NCI-H2107 treated with DMSO at 0.1 percent for 48 hours (cell line): ENCODE results near the gene OAS2.
"Not testable (repeated sequence)": the region's sequence is repeated elsewhere in the genome, so short reads cannot be mapped to it uniquely, and the experiment has no call there.

ENCODE experiments used
- DNase-seq: peaks from one replicate; lab custom pipeline; 2025; ENCODE audit not compliant: unreplicated experiment; lab: John Stamatoyannopoulos, UW

The OAS2 gene

DNA sequence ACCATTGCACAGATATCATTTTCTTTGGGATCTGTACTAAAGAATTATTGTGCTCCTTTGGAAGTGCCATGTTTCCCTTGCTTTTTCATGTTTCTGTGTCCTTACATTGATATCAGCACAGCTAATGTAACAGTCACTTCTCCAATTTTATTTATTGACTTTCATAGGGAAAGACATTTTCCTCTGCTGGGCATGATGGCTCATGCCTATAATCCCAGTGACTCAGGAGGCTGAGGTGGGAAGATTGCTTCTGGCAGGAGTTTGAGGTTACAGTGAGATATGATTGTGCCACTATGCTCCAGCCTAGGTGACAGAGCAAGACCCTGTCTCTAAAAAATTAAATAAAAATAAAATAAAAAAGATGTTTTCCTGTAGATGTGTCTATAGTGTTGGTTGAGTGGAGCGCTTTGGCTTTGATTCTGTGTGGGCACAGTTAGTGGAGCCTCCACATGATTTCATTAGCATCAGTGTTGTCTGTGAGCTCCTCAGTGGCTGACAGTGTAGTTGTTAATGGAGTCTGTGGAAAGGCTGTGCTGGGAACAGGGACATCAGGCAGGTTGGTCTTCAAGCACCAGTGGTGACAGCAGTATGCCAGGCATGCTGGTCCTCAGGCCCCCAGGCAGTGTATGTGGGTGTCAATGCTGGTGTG lies 7.4 kb downstream of the OAS2 start:
- no peak for DNase-seq

DNA sequence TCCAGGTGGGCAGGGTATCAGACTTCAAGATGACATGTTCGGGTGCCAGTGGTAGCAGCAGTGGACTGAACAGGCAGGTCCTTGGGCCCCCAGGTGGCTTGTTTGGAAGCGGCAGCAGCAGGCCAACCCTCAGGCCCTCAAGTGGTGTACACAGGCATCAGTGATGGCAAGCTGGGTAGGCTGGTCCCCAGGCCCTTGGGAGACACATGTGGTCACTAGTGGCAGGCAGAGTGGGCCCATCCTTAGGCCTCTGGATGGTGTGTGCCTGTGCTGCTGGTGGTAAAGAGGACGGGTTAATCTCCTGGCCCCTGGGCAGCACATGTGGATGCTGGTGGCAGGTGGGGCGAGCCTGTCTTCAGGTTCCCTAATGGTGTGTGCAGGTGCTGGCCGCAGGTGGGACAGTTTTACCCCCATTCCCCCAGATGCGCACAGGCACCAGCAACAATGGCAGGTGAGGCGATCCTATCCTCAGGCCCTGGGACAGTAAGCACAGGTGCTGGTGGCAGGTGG lies 8.0 kb downstream of the OAS2 start:
- DNase-seq = no peak

DNA sequence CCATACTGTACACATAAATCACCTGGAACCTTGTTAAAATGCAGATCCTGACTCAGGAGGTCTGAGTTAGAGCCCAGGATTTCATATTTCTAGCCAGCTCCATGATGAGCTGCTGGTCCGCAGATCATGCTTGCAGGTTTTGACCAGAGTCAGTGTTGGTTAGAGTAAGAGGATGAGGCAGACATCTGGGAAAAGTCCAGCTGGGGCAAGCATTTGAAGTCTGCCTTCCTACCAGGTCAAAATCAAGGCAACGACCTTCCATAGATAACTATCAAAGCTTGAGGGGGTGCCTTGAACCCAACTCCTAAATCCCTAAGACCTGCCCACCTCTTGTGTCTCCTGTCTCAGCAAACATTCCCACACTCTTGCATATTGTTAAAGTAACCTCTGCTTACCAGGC lies 9.2 kb downstream of the OAS2 start:
- no peak for DNase-seq

DNA sequence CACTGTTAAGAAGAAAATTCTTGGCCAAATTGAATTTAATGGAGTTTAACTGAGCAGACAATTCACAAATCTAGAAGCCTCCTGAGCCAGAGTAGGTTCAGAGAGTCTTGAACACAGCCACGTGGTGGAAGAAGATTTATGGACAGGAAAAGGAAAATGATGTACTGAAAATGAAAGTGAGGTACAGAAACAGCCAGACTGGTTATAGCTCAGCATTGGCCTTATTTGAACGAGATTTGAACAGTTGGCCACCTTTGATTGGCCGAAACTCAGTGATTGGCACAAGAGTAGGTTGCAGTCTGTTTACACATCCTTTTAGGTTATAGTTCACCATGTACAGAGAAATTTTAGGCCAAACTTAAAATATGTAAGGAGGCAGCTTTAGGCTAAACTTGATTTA lies 9.9 kb downstream of the OAS2 start:
- no peak for DNase-seq

DNA sequence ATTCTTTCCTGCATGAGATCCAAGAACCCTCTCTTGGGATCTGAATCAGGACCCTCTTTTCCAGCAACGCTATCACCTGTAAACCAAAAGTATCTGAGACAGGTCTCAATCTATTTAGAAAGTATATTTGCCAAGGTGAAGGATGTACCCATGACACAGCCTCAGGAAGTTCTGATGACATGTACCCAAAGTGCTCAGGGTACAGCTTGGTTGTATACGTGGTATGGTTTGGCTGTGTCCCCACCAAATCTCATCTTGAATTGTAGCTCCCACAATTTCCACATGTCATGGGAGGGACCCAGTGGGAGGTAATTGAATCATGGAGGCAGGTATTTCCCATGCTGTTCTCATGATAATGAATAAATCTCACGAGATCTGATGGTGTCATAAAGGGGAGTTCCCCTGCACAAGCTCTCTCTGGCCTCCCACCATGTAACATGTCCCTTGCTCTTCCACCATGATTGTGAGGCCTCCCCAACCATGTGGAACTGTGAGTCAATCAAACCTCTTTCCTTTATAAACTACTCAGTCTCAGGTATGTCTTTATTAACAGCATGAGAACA lies 10.6 kb downstream of the OAS2 start:
- DNase-seq = not testable (repeated sequence)

DNA sequence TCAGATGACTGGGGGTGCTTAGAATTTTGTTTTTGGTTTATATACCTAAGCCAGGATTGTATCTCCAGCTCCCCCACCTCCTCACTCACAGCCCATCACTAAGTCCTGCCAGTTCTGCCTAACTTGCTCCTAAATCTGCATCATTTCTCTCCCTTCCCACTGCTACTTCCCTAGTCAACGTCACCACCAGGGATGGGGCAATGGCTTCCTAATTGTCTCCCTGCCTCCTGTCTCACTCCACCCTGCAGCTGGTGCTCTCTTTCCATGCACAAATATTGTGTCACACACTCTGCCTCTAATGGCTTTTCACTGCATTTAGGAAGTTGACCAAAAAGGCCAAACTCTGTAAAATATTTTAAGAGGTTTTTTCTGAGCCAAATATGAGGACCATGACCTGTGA lies 11.5 kb downstream of the OAS2 start:
- no peak for DNase-seq

DNA sequence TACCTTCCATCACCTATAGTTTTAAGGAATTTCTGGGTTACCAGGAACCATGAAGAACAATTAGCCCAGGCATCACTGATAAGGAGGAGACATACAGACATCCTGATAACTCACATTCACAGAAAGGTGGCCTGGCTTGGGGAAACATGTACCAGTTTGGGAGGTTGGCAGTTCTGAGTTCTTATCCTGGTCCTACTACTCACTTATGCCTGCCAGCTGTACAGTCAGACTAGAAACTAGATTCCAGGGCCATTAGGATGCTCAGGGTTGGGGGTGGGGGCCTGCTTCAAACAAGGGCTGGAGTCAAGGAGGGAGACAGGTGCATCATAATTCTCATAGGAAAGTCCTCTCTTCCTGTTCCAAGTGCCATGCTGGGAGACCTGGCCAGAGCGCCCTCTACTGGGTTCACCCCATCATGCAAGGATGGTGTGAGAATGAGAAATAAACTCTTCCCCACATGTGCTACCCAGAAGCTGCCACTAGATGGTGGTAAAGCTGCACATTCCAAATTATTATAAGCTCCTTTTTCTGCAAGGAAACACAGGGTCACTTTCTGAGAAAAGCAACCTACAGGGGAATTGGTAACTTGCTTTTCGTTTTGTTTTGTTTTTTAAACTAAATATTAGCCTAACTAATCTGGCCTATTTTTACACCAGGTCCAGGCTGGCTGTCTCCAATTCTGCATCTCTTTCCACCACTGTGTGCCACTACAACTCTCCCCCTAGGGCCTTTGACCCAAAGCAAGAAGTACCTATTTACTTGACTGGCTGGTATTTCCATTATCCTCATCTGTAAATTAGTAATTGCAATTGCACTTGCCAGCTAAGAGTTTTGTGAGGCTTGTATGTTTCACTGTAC lies 14.5 kb downstream of the OAS2 start:
- peak; percentile 64 for DNase-seq

DNA sequence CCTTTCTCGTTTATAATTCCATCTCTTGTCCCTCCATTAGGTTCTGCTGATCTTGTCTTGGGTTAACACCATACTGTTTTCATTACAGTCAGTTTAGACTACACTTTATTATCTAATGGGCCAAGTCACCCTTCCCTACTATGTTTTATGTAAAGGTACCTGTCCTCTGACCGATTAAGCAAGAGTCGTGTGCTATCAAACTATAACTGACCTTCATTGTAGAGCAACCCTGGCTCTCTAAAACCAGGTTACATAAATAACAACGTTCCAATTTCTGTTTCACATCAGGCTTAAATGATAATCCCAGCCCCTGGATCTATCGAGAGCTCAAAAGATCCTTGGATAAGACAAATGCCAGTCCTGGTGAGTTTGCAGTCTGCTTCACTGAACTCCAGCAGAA lies 16.7 kb downstream of the OAS2 start:
- DNase-seq = no peak

DNA sequence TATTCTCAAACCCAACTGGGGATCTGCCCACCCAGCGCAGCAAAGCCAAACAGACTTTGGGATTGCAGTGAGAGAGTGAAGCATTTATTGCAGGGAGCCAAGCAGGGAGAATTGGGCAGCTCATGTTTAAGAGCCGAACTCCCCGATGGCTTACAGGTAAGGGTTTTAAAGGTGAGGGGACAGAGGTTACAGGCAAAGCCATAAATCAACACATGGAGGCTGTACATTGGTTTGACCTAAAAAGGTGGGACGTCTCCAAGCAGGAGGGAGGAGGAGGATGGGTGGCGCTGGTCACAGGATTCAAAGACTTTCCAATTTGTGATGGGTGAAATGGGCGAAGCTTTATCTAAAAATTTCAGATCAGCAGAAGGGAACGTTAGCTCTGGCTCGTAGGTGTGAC lies 18.2 kb downstream of the OAS2 start:
- DNase-seq = no peak

DNA sequence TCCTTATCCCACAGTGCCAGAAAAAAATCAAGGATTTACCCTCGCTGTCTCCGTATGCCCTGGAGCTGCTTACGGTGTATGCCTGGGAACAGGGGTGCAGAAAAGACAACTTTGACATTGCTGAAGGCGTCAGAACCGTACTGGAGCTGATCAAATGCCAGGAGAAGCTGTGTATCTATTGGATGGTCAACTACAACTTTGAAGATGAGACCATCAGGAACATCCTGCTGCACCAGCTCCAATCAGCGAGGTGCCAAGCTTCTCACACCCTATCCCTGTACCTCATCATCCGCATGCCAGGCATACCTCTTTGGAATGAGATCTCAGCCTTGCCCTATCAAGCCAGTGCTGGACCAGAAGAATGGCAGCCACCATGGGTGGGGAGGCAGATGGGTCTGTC lies 19.2 kb downstream of the OAS2 start:
- DNase-seq = no peak

DNA sequence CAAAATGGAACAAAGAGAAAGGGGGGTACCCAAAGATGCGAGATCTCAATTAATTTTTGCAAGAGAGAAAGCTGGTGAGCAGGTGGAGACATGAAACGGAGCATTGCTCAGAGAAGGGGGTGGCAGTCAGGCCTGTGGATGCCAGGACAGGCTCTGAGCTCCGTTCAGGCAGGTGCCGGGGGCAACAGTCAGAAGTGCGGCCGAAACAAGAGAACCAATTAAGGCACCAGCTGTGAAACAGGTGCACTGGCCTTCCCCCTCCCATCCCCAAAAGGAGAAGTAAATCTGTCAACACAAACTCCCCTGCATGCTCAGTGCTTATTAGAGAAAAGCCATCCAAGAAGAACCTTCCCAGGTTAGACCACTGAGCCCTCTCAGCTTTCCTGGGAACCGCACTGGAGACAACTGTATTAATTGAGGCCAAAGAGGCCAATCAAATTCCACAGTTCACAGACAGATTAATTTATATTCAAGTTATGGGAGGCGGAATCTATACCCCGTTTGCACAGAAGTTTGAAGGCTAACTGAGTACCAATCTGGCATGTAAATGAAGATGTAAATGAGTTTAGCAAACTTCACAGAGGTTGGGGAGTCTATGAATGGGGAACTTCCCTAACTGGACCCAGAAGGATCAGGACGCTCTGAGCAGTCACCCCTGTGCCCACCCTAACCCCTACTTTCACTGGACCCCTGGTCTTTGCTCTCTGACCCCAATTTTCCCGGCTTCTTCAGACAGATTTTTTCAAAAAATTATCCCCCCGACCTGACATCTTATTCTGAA lies 20.9 kb downstream of the OAS2 start:
- peak; percentile 76 for DNase-seq

DNA sequence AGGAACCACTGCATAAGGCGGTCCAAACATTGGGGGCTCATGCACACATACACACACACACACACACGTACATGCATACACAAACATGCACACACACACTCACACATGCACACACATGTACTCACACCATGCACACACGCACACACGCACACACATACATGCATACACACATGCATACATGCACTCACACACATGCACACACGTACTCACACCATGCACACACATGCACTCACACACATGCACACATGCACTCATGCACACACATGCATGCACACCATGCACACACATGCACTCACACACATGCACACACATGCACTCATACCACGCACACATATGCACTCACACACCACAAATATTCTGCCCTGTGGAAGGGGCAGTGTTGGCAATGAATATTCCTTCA lies 22.1 kb downstream of the OAS2 start:
- DNase-seq = no peak

DNA sequence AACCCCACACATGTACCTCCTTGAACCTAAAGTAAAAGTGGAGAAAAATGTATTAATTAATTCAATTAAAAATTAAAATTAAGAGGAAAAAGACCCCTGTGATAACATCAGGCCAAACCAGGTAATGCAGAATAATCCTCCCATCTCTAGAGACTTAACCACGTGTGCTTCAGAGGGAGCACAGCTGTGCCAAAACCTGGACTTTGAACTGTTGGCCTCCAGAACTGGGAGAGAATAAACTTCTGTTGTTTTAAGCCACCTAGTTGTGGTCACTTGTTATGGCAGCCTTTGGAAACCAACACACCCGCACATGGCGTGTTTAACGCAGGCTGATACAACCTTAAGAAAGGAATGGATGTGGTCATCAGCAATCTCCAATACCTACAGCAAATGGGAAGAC lies 23.8 kb downstream of the OAS2 start:
- DNase-seq = no peak

DNA sequence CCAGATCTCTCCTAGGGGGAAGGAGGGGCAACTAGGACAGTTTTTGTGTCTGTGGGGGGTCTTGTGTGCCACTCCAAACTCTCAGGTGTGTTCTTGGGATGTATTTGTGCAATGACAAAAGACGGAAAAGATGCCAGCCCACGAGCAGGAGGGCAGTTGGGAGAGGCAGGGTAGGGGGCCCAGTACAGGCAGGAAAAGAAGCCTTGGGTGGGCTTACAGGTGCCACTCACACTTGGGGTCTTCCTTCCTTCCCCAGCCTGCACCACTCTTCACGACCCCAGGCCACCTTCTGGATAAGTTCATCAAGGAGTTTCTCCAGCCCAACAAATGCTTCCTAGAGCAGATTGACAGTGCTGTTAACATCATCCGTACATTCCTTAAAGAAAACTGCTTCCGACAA lies 24.4 kb downstream of the OAS2 start:
- DNase-seq = no peak

DNA sequence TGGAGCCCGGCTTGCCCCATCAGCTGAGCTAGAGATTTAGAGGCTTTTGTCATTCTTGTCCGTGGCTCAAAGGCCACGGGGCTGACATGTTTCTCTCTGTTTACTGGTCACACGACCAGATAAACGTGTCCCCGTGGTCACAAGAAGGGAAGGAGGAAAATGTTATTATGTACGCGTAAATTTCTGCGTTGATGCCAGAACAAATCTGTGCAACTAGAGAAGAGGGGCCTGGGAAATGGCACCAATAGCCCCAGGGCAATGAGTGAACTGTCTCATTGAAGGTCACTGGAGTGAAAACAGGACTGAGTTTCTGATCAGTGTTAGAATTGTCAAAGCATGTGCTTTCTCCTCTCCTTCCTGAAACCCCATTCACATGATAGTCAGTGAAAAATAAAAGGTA lies 25.3 kb downstream of the OAS2 start:
- no peak for DNase-seq

DNA sequence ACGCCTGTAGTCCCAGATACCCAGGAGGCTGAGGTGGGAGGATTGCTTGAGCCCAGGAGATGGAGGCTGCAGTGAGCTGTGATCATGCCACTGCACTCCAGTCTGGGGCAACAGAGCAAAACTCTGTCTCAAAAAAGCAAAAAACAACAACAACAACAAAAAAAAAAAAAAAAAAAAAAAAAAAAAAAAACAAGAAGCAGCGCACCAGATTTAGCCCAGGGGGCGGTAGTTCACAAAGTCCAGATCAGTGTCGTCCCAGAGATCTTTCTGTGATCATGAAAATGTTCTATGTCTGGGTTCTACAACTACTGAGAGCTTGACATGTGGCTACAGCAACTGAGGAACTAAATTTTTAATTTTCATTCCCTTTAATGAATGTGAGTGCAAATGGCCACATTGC lies 27.4 kb downstream of the OAS2 start:
- DNase-seq = no peak

DNA sequence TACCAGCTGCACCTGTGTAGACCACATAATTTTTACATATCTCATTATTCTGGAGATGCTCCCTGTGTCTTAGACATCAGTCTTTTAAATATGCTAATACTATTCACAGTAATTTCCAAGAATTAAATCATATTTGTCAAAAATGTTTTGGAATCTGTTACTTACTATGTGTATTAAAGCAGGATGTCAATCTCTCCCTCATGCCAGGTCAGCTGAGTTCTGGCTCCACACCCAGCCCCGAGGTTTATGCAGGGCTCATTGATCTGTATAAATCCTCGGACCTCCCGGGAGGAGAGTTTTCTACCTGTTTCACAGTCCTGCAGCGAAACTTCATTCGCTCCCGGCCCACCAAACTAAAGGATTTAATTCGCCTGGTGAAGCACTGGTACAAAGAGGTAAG lies 27.9 kb downstream of the OAS2 start:
- DNase-seq = no peak

DNA sequence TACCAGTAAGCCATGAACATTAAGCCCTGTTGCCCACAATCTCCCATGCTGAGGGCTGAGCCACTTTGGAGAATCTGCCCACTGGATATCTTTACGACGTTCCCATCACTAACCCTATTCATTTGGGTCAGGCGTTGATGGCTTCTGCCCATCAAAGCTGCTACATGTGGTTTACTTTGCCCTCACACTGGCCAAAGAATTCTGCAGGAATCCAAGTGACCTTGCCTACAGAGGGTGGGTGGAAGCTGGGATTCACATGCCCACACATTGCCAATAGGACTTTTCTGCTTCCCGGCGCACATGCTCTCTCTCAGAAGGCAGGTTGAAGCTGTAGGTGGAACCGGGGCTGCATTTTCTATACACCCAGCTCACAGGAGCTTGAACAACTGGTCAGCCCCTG lies 28.3 kb downstream of the OAS2 start:
- no peak for DNase-seq

DNA sequence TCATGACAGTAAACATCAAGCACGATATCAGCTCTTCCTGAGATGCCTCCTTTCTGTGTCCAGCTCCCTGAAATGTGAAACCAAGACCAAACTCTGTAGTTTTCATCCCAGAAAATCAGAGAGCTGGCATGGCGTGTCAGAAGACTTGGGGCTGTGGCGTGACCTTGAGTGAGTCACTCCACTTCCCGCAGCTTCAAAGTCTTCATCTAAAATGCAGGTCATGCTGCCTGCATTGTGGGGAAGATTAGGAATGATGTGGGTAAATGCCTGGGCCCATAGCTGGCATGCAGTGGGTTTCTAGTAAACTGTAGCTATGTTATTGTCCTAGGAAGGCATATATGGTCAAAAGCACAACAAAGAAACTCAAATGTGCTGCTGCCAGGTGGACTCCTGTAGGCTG lies 28.8 kb downstream of the OAS2 start:
- DNase-seq = no peak

DNA sequence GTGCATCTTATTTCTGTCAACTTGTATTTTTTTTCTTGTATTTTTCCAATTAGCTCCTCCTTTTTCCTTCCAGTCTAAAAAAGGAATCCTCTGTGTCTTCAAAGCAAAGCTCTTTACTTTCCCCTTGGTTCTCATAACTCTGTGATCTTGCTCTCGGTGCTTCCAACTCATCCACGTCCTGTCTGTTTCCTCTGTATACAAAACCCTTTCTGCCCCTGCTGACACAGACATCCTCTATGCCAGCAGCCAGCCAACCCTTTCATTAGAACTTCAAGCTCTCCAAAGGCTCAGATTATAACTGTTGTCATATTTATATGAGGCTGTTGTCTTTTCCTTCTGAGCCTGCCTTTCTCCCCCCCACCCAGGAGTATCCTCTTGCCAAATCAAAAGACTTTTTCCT lies 32.4 kb downstream of the OAS2 start:
- DNase-seq = no peak

DNA sequence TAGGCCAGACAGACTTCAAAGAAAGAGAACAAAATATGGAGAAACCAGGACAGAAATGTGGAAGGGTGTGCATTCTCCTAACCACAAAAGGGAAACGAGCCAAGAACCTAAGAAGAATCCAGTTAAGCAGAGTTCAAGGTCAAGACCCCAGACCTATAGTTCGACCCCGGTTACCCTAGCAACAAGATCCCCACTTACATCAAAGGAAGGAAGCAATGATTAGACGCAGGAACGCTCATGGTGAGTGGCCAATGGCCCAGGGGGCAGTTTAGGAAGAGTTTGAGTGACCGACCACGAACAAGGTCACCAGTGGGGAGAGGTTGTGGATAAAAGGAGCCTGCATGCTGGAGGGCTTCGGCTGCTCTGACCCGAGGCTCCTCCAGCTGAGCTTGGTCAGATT lies 36.2 kb downstream of the OAS2 start:
- no peak for DNase-seq

DNA sequence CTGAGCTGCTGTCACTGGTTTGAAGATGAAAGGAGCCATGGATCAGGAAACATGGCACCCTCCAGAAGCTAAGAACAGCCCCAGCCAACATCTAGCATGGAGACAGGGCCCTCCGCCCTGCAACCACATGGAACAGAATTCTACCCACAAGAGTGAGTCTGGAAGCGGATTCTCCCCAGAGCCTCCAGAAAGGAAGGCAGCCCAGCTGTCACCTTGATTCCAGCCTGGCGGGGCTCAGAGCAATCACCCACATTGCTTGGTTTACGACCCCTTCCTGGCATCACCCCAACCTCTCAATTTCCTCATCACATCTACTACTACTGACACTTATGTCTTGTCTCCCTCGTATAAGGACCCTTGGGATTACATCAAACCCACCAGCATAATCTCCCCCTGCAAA lies 38.5 kb downstream of the OAS2 start:
- DNase-seq = no peak
